Amniotic epithelial cell (primary cell): ENCODE results near the gene IRF6.
"Not testable (repeated sequence)": the region's sequence is repeated elsewhere in the genome, so short reads cannot be mapped to it uniquely, and the experiment has no call there.

Experiments used
- DNase-seq: peaks from one replicate; pipeline ENCODE4 v3.0.0-alpha.2; 2010; ENCODE audit warnings: low read depth

The IRF6 gene

DNA sequence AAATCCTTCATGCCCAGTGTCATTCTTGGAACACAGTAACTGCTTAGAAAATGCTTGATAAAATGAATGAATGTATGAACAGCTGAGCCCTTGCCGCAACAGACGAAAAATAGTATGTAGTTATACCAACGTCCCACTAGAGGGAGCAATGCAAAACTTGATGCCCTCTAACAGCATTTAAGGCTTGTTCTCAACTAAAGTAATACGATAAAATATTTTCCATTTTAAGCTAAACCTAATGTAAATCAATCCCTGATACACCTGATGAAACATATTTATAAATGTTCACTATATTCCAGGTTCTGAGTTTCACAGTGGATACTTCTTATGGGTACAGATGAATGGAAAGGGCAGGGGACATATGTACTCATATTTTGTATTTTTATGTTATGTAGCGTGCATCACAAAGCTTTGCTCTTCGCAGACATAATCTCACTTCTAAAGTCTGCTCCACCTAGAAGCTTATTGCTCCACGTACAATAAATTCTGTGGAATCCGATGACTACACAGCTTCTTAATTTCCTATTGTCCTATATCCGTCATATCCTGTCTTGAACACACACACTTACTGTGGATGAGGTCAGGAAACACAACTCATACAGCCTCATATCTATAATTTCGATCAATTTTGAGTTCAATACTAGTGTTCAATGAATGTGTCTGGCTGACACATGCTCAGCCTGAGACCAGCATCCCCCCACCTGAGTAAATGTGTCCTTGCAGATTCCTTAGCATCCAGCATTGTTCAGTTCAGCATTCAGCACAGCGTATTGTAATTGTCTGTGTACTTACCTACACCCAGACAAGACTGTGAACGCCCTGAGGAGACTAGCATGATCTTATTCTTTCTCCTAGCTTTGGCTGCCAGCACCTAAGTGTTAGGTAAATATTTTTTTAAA, 17.4 kb upstream of the IRF6 start:
- DNase-seq: peak; percentile 64

DNA sequence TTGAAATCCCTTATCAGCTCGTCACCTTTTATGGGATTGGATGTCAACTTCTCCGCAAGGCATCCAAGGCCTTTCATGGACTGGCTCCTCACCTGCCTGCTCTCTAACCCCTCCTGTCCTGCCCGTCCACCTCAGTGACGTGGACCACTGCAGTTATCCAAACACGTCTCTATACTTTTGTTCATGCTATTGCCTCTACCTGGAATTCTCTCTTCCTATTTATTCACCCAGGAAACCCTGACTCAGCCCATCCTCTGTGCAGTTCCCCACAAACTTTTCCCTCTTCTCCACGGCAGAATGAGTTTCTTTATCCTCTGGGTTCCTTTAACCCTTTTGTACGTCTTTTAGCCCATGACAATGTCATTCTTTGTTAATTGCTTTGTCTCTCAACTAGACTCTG, 16.8 kb upstream of the IRF6 start:
- no peak for DNase-seq

DNA sequence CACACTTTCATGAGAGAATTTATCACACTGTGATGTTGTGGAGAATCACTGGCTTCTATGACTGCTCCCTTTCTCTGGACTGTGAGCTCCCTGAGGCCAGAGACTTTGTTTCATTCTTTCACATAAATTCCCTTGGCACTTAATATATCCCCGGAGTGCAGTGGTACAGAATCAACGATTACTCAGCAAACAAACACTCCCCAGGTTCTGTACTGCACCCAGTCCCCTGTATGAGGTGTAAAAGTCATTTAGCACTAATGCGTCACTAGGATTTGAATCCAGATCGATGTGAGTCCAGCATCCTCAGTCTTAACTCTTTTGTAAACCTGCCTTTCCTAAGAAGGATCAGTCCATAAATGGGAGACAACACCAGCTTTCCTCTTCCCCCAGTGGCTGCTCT, 15.0 kb upstream of the IRF6 start:
- DNase-seq: no peak

DNA sequence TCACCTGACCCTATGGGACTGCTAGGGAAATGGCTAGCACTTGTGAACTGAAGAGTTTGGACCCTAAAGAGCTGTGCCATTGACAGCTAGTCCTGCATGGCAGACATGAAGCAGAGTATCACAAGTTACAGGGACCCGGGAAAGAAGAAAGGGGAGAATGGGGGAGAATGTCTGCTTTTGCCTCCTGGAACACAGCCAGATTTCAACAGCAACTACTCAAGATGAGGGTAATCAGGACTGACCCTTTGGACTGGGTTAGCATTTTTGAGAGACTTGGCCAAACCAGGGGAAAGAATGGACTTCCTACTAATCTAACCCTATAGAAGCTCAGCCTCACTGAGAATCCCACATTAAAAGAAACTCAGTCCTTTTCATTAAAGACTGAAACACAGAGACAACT, 13.1 kb upstream of the IRF6 start:
- DNase-seq: no peak

DNA sequence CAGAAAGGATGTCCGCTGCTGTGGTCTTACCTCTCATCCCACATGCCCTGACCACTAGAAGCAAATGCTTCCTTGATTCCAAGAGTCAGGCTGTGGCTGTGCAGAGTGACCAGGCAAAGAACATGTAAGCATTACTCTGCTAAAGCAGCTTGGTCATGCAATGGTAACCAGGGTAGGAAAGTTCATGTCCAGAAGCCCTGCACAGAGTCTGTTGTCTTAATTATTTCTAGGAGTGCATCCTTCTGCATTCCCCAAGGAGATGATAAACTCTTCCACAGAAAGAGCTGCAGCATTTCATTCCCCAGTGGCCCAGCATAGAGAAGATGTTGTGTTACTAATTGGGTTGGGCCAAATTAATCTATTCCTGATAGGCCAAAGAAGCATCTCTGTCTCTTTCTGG, 11.7 kb upstream of the IRF6 start:
- no peak for DNase-seq

DNA sequence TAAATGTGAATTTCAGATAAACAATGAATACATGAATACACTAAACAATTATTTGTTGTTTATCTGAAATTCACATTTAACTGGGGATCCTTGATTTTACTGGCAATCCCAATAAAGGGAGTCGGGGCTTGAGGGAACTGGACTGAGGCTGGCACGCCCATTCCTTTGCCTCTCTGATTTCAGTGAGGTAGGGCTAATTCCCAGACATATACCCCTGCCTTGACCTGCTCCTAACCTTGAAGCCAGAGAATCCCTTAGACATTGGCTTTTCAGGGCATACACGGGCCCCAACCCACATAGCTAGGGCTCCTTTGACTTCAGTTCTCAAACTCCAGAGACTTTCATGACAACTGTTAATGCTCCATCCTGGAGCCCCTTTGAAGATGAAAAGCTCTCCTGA, 11.0 kb upstream of the IRF6 start:
- no peak for DNase-seq

DNA sequence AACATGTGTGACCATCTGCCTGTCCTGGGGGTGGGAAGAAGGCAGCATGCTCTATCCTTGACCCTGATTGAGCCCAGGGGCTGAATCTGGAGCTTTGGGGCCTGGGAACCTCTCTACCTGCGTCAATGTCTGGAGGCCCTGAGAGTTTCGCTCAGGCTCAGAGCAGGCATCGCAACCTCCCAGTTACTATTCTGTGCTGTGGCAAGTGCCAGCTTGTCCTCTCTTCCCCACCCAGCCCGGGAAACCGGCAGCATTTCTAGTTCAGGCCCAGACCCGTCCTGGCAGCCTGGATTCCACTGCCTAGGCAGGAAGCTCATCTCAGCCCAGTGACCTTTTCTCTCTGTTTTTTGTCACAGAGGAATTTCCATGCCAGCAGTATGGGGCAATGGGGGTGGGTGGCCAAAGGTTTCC, 10.0 kb upstream of the IRF6 start:
- DNase-seq: no peak

DNA sequence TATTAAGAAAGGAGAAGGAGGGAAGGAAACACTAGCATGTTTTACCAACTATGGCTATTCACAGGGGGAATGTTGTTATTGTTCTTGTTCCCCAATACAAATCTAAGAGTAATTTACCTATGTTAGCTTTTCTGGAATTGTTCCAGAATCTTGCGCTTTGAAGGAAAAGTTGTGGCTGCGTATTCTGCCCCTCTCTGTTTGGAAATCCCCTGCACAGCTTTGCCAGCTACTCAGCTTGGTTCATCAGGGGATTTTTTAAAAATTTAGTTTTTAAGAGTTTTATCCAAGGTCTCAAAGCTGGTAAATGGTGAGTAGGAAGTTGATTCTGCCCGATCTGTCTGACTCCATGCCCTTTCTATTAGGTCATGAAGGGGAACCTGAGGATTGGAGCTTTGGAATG, 9.5 kb upstream of the IRF6 start:
- DNase-seq: no peak

DNA sequence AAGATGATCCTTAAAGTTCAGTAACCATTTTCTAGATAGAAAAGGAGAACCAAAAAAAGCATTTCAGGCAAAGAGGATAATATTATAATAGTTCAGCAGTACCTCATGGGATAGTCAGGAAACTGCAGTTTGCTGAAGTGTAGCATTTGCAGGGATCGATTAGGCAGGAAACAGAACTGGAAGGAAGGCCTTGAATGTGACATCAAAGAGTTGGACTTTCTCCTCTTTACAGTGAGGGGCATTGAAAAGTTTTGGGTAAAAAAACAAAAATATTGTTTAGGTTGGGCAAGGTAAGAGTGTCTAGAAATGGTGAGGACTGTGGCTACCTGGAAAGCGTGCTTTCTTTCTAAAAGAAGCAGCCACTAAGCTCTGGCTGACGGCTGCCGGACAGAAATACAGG, 8.0 kb upstream of the IRF6 start:
- DNase-seq: no peak

DNA sequence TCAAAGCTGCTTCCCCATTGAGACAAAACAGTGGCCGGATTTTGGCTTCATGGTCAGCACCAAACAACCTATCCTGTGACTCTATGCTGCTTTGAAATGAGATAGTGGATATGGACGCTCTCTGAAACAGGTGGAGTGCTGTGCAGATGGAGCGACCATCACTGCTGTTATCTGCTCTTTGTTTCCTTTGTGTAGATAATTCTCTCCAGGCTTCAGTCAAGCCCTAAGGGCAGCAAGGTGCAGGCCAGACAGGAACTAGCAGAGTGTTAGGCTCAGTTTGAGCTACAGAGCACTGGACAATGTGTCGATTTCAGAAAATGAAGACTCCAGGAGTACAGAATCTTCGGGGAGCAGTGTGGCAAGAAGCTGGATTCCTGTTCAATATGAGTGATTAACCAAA, 4.8 kb upstream of the IRF6 start:
- no peak for DNase-seq

DNA sequence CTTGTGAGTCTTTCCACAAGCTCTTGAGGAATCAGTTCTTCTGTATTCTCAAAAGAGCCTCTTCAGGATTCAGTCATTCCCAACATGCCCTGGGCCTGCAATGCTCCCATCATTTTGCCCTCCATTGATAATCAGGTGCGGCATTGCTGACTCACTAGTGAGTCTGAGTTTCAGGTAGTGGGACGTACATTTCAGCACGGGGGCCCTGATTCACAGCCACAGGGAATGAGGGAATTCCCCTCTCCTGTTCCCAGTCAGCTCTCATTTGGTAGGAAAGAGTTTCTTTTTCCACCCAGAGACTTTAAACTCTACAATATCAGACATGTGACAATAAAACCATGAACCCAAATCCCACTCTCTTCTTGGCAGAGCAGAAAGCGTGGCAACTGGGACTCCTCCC, 3.7 kb upstream of the IRF6 start:
- no peak for DNase-seq

DNA sequence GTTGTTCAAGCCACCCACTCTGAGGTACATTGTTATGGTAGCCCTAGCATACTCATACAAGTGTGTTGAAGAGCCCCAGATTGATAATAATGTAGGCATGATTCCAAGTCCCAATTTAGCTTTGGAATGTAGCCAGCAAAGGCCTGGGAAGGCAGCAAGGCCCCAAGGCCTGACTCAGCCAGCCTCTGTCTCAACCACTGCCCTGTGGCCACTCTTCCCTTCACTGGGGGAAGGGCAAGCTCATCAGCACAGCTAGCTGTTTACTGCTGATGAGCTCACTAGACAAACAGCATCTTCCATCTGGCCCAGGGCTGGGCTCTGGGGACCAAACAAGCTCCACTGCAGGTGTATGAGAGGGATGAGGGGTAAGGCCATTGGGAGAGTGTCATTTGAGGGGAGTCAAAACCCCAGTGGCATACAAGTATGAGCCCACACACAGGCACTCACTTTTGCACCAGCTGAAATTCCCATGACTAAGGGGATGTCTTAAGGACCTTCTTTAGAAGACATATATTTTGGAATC, 2.2 kb upstream of the IRF6 start:
- peak; percentile 97 for DNase-seq

DNA sequence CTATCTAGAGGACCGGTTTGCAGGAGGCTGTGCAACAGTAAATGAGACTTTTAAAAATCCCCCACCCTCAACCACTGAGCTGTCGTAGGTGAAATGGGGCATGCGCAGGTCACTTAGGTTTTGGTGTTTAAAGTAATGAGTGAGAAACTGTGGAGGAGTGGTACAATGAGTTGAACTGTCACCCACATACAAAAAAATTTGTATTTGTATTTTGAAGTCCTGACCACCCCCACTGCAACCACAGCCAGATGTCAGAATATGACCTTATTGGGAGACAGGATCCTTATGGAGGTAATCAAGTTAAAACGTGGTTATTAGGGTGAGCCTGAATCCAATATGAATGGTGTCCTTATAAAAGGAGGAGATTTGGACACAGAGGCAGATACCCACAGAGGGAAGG, 1.6 kb upstream of the IRF6 start:
- no peak for DNase-seq

DNA sequence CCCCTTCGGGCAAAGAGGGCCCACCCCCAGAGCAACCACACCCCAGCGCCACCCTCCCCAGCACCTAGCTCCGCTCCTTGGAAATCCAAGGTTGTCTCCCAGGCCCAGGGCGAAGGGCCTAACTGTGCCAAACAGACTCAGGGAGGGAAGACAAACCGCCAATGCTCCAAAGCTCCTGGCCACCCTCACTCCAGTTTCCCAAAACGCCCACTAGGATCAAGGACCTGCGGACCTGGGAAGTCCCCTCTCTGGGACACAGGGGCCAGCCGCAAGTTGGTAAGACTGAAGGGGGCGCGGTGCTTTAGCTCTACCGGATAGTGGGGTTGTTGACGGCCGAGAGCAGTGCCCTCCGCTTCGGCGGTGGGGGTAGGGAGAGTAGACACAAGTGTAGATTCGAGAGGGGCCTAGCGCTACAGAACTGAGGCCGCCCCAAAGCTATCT, 581 bp downstream of the IRF6 start:
- no peak for DNase-seq

DNA sequence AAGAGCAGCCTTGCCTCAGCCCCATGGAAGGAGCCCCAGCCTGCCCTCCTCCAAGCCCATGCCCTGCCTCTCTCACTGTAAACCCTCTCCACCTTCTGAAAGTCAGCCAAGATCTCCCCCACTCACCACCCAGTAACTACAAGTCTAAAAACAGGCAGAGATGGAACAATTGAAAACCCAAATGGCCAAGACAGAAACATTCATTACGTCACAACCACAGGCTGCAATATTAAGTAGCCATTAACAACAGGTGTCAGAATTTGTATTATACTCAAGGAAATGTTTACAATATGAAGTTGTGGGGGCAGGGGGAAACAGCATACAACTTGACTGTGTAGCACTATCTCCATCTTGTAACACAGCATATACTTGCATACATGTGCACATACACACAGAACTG, 2.4 kb downstream of the IRF6 start:
- no peak for DNase-seq

DNA sequence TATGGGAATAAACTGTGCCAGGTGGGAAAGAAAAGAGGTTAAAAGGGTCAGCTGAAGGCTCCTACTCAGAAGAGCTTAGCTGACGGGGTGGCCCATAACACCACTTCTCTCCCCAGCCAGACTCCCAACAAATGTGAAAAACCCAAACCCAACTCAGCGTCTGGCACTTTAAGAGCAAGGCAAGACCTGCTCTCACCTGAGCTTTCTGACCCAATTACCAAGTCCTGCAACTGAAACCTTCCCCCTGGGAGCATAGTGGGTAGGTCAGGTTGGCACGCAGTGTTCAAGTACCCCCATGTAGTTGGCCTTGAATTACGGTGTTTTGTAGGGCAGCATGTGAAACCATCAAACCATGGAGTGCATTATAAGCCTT, 3.2 kb downstream of the IRF6 start:
- no peak for DNase-seq

DNA sequence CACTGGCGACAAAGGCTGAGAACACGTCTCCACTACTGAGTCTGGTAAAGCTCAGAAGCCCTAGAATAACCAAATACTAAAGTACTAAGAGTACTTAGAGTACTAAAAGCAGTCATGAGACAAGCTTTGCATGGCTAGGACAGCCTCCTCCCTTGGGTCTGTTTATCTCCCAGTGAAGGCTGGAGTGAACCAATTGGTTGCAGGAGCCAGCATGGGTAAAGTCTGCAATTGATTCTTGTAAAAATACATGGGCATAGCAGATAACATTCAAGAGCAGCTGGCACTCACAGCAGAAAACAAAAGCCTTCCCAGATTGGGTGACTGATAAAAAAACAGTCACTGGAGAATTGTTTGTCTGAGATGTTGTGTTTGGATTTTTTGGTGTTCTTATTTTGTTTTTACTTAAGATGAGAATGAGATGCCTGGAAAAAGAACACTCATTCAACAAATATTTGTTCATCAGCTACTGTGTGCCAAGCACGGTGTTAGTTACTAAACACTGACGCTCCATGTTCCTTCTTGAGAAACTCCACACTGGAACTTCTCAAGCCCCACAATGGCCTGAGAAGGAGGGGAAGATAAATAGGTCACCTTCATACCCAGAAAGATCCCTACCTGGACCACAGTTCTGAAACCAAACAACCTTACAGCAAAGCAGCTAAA, 3.7 kb downstream of the IRF6 start:
- DNase-seq: no peak

DNA sequence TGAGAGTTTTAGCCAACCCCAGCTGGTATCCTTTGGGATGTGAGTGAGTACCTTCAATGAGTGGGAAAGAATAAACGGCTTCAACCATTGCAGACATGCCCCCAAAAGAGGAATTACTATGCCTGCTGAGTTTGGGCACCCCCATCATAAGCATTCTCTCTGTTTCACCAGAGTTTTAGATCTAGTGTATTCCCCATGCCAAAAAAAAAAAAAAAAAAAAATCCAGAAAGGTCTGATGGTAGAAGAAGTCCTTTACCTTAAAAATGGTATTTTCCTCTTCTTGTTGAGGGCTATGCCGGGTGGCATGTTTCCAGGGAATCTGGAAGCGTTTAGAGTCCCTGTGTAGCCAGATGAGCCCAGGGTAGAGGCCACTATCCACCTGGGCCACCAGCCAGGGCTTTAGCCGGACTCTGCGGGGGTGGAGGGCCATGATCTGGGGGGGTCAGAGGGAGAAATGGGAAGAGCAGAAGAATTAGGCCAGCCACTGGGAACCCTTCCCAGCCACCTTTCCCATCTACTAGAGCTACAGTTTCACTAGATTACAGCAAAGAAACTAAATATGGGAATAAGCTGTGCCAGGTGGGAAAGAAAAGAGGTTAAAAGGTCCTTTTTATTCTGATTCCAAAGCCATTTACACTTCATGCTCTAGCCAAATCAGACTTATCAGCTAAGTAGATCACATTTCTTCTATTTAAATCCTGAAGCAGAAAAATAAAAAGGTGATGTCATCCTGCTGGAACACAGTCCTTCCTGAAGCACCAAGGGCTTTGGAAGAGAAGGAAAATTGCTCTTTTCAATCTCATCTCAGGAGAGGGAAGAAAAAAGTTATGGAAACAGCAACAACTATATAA, 4.7 kb downstream of the IRF6 start:
- DNase-seq: no peak

DNA sequence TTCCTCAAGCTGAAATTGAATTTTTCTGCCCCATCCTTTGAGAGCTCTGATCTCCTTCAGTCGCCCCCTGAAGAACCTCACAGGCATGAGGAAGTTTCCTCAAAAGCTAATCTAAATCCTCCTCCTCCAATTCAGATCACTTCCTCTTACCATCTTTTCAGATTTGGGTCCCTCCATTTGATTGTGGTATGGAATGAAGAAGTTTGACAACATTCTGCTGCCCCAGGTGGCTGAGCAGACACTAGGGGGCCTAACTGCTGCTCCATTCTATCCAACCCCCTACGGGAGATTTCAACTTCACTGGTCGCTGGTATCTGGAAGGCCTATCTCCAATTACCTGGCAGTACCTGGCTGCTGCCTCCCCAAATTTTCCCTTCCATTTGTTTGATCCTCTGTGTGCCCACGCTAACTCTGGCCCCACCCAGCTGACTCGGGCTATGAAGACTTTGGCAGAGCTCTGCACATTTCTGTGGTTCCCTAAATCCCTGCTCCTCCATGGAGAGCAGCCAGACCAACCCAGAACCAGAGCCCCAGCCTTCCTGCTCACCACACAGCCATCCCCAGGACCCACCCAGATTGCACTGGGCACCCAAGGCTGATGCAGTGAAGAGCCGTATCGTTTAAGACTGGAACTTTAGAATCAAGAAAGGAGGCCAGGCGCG, 7.8 kb downstream of the IRF6 start:
- no peak for DNase-seq

DNA sequence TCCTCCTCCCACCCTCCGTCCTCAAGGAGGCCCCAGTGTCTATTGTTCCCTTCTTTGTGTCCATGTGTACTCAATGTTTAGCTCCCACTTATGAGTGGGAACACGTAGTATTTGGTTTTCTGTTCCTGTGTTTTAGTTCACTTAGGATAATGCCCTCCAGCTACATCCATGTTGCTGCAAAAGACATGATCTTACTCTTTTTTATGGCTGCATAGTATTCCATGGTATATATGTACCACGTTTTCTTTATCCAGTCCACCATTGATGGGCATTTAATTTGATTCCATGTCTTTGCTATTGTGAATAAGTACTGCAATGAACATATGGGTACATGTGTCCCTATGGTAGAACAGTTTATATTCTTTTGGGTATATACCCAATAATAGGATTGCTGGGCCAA, 12.2 kb downstream of the IRF6 start:
- not testable (repeated sequence) for DNase-seq

DNA sequence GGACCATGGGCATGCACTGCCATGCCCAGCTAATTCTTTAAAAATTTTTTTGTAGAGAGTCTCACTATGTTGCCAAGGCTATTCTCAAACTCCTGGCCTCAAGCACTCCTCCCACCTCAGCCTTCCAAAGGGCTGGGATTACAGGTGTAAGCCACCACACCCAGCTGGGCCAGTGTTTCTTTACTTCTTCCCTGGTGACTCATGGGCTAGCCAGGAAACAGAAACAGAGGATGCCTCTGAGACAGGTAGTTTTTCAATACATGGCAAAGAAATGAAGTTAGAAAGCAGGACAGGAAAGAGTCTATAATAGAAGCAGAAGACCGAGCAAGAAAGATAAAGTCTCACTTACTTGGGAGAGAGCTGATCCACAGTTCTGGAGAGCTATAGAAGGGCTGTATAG, 14.0 kb downstream of the IRF6 start:
- no peak for DNase-seq
